Gastrocnemius medialis (tissue), 4 donors: ENCODE results near the gene CORO2B. TPM values are rescaled to one million over a fixed set of nuclear protein-coding genes. Genes with fewer than 3 reads are reported as not detected.

Experiments used
- ATAC-seq, 2 donors: fragments of 150-250 bp; one replicate each; pipeline ENCODE4 v1.9.1; 2016
- DNase-seq, 2 donors: peaks; one replicate each; pipeline ENCODE4 v3.0.0-alpha.2; 2019
- H3K27ac ChIP-seq, 4 donors: fragments of 200-600 bp; sonication (generic); 1 replicate in 1 of 4; 2 replicates in 3 of 4; pipeline ENCODE4 v1.5.1; 2016 to 2018; ENCODE audit warnings: mild to moderate bottlenecking in 2 of 4, moderate library complexity in 1 of 4
- H3K27me3 ChIP-seq, 3 donors: fragments of 200-600 bp; sonication (generic) in 2 of 3; 1 replicate in 1 of 3; 2 replicates in 2 of 3; pipeline versions ENCODE4 v1.5.1 to v1.6.0; 2016 to 2019; ENCODE audit warnings: mild to moderate bottlenecking in 1 of 3, moderate library complexity in 1 of 3
- H3K36me3 ChIP-seq, 2 donors: fragments of 200-600 bp; sonication (generic) in 1 of 2; one replicate each; pipeline ENCODE4 v1.5.1; 2017 to 2018
- H3K4me1 ChIP-seq, 2 donors: fragments of 200-600 bp; sonication (generic) in 1 of 2; one replicate each; pipeline ENCODE4 v1.5.1; 2016 to 2017; ENCODE audit warnings: mild to moderate bottlenecking in 2 of 2
- H3K4me3 ChIP-seq, 4 donors: fragments of 200-600 bp; sonication (generic) in 3 of 4; 1 replicate in 1 of 4; 2 replicates in 3 of 4; pipeline ENCODE4 v1.5.1; 2016 to 2019; ENCODE audit warnings: mild to moderate bottlenecking in 2 of 4
- H3K9me3 ChIP-seq, 3 donors: fragments of 200-600 bp; sonication (generic) in 2 of 3; 1 replicate in 1 of 3; 2 replicates in 2 of 3; pipeline ENCODE4 v1.5.1; 2016 to 2019
- POLR2A ChIP-seq, 2 donors: fragments of 450-650 bp; IDR thresholded peaks; one replicate each; pipeline ENCODE4 v1.6.1; 2017; ENCODE audit warnings: antibody characterized with exemption in 2 of 2, mild to moderate bottlenecking in 2 of 2, moderate library complexity in 2 of 2
- in situ Hi-C, 4 donors: fragments of 200-750 bp; cut with MboI; loops; one replicate each; pipeline versions ENCODE4 v1.15.0 to v1.8.0; 2017; ENCODE audit warnings: low sequenced_read_pairs in 4 of 4
- intact Hi-C: fragments of 100-400 bp; cut with DNase I; formaldehyde crosslinking; loops from one replicate; pipeline ENCODE4 v1.15.1; 2023; ENCODE audit warnings: low total_unique reads
- total RNA-seq, 4 donors: library from RNA; depleted of rRNA; stranded (reverse); fragments of >200 nt; gene quantifications; one replicate each; pipeline versions ENCODE4 v1.1.0 to v1.2.3, GENCODE V29; 2016
- TF ChIP-seq, protein P1 (sequence below), 5 experiments: fragments of 450-650 bp in 3 of 5; fragments of 200-600 bp in 2 of 5; sonication (generic) in 2 of 5; IDR thresholded peaks in 4 of 5; conservative IDR thresholded peaks in 1 of 5; 1 replicate in 4 of 5; 2 replicates in 1 of 5; pipeline ENCODE4 v1.5.1; 2016 to 2019; ENCODE audit warnings: antibody characterized with exemption in 5 of 5, mild to moderate bottlenecking in 3 of 5, moderate library complexity in 3 of 5

CORO2B gene
- total RNA-seq, 4 donors from 2014 or later = 1.5 to 2.2 (median 1.8) TPM

DNA sequence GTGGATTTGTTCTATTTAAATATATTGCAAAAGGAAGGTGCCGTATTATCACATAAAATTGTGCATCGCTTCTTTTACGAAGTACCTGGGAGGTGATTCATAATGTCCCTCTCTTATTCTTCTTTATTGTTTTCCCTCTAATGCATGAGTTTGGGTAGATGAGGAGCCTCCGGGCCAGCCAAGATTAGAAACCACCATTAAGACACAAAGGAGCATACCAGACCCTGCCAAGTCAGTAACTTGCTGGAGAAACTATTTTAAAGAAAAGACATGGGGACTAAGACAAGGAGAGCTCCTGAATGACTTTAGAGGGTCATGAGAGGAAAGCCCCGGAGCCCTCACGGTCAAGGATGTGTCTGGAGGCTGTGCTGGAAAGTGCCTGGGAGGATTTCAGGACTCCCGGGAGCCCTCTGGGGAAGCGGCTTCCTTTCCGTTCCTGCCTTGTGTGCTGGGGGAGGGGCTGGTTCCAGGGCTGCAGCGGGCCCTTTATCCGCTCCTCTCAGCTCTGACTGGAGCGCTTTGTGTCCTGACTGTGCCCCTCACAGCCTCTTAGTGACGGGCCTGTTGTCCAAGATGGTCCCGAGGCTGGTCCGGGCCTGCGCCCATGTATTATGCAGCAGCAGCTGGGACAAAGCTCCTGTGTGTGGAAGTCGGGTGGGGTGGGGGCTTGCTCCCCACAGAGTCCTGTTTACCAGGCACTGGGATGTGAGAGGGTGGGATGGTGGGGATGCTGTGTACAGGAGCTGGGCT, 35.7 kb downstream of the CORO2B start:
- H3K9me3 ChIP-seq = no peaks in the 10 kb centered on the region
- H3K4me3 ChIP-seq = no peak overlapping the region
- in situ Hi-C loops (no loop called here), intact Hi-C loops (no loop called here)
- no peak for DNase-seq
- no peaks in the 10 kb centered on the region for H3K27me3 ChIP-seq
- peak overlapping the region in 3 of 4 donors; percentile 12 to 39 (median 13) for H3K27ac ChIP-seq
- peak in 1 of 2 donors; percentile 24 for ATAC-seq
- H3K36me3 ChIP-seq = no peaks in the 10 kb centered on the region
- TF ChIP-seq POLR2A (IDR thresholded peaks at IDR 0.05) = no peak
- TF ChIP-seq, protein P1, sequence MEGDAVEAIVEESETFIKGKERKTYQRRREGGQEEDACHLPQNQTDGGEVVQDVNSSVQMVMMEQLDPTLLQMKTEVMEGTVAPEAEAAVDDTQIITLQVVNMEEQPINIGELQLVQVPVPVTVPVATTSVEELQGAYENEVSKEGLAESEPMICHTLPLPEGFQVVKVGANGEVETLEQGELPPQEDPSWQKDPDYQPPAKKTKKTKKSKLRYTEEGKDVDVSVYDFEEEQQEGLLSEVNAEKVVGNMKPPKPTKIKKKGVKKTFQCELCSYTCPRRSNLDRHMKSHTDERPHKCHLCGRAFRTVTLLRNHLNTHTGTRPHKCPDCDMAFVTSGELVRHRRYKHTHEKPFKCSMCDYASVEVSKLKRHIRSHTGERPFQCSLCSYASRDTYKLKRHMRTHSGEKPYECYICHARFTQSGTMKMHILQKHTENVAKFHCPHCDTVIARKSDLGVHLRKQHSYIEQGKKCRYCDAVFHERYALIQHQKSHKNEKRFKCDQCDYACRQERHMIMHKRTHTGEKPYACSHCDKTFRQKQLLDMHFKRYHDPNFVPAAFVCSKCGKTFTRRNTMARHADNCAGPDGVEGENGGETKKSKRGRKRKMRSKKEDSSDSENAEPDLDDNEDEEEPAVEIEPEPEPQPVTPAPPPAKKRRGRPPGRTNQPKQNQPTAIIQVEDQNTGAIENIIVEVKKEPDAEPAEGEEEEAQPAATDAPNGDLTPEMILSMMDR (IDR thresholded peaks at IDR 0.05 in 4 of 5, conservative IDR thresholded peaks at IDR 0.05 in 1 of 5) = no peak
- H3K4me1 ChIP-seq = peaks cover 10 to 17% of the 10 kb centered on the region in 2 donors

GRCh38 chr15:68615301-68615700, 36.5 kb downstream of the CORO2B start:
- DNase-seq = no peak
- Histone ChIP-seq H3K27me3 (no peaks in the 10 kb centered on the region), H3K4me1 (peaks cover 11 to 17% of the 10 kb centered on the region in 2 donors), H3K36me3 (no peaks in the 10 kb centered on the region), H3K27ac (peak overlapping the region in 1 of 4 donors; percentile 39), H3K9me3 (no peaks in the 10 kb centered on the region), H3K4me3 (no peak overlapping the region)
- no peak for ATAC-seq
- TF ChIP-seq POLR2A (IDR thresholded peaks at IDR 0.05) = no peak
- TF ChIP-seq, protein P1 (IDR thresholded peaks at IDR 0.05 in 4 of 5, conservative IDR thresholded peaks at IDR 0.05 in 1 of 5) = no peak
- intact Hi-C loops = no loop called here
- in situ Hi-C loops = no loop called here

DNA sequence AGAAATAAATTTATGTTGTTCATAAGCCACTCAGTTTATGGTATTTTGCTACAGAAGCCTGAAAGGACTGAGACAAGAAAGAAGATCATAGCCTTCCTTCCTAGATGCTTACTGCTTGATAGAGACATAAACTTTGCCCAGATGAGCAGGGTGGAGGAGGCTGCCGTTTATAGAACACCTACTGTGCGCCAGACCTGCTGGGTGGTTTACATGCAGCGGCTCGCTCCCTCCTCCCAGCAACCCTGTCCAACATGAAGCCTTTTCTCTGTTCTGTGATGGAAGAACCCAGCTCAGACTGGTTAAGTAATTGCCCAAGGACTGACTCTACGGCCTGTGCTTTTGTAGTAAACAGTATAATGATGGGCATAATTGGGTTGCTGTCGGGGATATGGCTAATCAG, 37.0 kb downstream of the CORO2B start:
- H3K4me1 ChIP-seq = peaks cover 16 to 19% of the 10 kb centered on the region in 2 donors
- no peaks in the 10 kb centered on the region for H3K27me3 ChIP-seq
- no peak overlapping the region for H3K4me3 ChIP-seq
- H3K9me3 ChIP-seq = no peaks in the 10 kb centered on the region
- no peak for TF ChIP-seq POLR2A (IDR thresholded peaks at IDR 0.05)
- TF ChIP-seq, protein P1 (IDR thresholded peaks at IDR 0.05 in 4 of 5, conservative IDR thresholded peaks at IDR 0.05 in 1 of 5) = no peak
- in situ Hi-C loops (no loop called here), intact Hi-C loops (no loop called here)
- H3K27ac ChIP-seq = peak overlapping the region in 1 of 4 donors; percentile 28
- no peaks in the 10 kb centered on the region for H3K36me3 ChIP-seq
- no peak for DNase-seq
- ATAC-seq = no peak

- H3K9me3 ChIP-seq = no peaks in the 10 kb centered on the region
- no peak overlapping the region for H3K4me3 ChIP-seq
- TF ChIP-seq, protein P1 (IDR thresholded peaks at IDR 0.05 in 4 of 5, conservative IDR thresholded peaks at IDR 0.05 in 1 of 5) = no peak
- no peak for TF ChIP-seq POLR2A (IDR thresholded peaks at IDR 0.05)
- H3K4me1 ChIP-seq = peaks cover 22 to 23% of the 10 kb centered on the region in 2 donors
- no peaks in the 10 kb centered on the region for H3K27me3 ChIP-seq
- ATAC-seq (no peak), DNase-seq (no peak)
- peak overlapping the region in 1 of 4 donors; percentile 14 for H3K27ac ChIP-seq
- intact Hi-C loops (no loop called here), in situ Hi-C loops (no loop called here)
- H3K36me3 ChIP-seq = no peaks in the 10 kb centered on the region
Observed at GRCh38 chr15:68616397-68616796, 37.6 kb downstream of the CORO2B start.
